Panc1 (cell line): Measurements from ENCODE around the gene BEX4.

Source experiments
- POLR2AphosphoS5 ChIP-seq: IDR thresholded peaks from 2 replicates; pipeline ENCODE4 v1.6.1; 2012; ENCODE audit warnings: mild to moderate bottlenecking, low read depth, low read length, moderate library complexity
- SIN3A ChIP-seq: IDR thresholded peaks from 2 replicates; pipeline ENCODE4 v1.6.1; 2012; ENCODE audit warnings: low read depth, mild to moderate bottlenecking, low read length, moderate library complexity, borderline replicate concordance; ENCODE audit not compliant: insufficient read depth
- TCF7L2 ChIP-seq: IDR thresholded peaks from 2 replicates; pipeline ENCODE4 v1.6.1; 2011; ENCODE audit warnings: mild to moderate bottlenecking, low read depth, low read length, inconsistent platforms
- TF ChIP-seq, protein P1 (sequence below): fragments of 450-650 bp; IDR thresholded peaks from 2 replicates; pipeline ENCODE4 v1.5.1; 2017; ENCODE audit warnings: mild to moderate bottlenecking
- TF ChIP-seq, protein P2 (sequence below), 2 experiments: IDR thresholded peaks; 2 replicates each; pipeline ENCODE4 v1.6.1; 2011 to 2012; ENCODE audit warnings: low read depth in 2 of 2, control low read depth in 1 of 2, low read length in 1 of 2, mild to moderate bottlenecking in 1 of 2, moderate library complexity in 1 of 2; ENCODE audit not compliant: insufficient read depth in 1 of 2

DNA sequence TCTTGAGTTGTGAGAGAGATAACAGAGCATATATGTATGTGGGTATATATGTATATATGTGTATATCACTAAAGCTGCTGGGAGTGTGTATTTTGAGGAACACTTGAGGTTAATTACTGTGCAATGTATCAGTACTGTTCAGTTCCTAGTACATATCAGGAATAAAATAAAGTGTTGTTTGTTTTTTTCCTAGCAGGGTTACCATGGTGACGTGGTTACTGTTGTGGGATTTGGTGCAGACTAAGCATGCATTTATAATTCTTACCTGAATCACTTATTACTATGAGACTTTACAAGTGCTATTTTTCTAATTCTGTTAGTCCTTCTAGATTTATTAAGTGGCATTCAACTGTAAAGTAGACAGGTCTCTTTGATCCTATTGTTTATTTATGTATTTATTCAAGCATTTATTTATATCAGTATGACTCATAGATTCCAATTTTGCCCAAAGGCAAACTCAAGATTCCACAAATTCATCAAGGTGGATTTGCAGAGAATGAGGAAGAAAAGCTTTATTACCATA is 26.9 kb upstream of the BEX4 start:
- TF ChIP-seq, protein P1, sequence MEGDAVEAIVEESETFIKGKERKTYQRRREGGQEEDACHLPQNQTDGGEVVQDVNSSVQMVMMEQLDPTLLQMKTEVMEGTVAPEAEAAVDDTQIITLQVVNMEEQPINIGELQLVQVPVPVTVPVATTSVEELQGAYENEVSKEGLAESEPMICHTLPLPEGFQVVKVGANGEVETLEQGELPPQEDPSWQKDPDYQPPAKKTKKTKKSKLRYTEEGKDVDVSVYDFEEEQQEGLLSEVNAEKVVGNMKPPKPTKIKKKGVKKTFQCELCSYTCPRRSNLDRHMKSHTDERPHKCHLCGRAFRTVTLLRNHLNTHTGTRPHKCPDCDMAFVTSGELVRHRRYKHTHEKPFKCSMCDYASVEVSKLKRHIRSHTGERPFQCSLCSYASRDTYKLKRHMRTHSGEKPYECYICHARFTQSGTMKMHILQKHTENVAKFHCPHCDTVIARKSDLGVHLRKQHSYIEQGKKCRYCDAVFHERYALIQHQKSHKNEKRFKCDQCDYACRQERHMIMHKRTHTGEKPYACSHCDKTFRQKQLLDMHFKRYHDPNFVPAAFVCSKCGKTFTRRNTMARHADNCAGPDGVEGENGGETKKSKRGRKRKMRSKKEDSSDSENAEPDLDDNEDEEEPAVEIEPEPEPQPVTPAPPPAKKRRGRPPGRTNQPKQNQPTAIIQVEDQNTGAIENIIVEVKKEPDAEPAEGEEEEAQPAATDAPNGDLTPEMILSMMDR = no peak
- TF ChIP-seq POLR2AphosphoS5 = no peak
- no peak for TF ChIP-seq TCF7L2
- TF ChIP-seq, protein P2, sequence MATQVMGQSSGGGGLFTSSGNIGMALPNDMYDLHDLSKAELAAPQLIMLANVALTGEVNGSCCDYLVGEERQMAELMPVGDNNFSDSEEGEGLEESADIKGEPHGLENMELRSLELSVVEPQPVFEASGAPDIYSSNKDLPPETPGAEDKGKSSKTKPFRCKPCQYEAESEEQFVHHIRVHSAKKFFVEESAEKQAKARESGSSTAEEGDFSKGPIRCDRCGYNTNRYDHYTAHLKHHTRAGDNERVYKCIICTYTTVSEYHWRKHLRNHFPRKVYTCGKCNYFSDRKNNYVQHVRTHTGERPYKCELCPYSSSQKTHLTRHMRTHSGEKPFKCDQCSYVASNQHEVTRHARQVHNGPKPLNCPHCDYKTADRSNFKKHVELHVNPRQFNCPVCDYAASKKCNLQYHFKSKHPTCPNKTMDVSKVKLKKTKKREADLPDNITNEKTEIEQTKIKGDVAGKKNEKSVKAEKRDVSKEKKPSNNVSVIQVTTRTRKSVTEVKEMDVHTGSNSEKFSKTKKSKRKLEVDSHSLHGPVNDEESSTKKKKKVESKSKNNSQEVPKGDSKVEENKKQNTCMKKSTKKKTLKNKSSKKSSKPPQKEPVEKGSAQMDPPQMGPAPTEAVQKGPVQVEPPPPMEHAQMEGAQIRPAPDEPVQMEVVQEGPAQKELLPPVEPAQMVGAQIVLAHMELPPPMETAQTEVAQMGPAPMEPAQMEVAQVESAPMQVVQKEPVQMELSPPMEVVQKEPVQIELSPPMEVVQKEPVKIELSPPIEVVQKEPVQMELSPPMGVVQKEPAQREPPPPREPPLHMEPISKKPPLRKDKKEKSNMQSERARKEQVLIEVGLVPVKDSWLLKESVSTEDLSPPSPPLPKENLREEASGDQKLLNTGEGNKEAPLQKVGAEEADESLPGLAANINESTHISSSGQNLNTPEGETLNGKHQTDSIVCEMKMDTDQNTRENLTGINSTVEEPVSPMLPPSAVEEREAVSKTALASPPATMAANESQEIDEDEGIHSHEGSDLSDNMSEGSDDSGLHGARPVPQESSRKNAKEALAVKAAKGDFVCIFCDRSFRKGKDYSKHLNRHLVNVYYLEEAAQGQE (IDR thresholded peaks at IDR 0.05; ENCODE audit: insufficient read depth in 1 of 2, low read depth in 2 of 2, low read length in 1 of 2) = no peak
- no peak for TF ChIP-seq SIN3A
